GM12878 (cell line): Measurements from ENCODE around the gene EP300. TPM values are rescaled to one million over a fixed set of nuclear protein-coding genes. Genes with fewer than 3 reads are reported as not detected.
A peak's percentile ranks its signal among the peaks of the same experiment; 100 is the strongest.

Experiments used
- BHLHE40 ChIP-seq, 2 experiments: fragments of 450-650 bp in 1 of 2; IDR thresholded peaks; 2 replicates each; pipeline ENCODE4 v1.6.1; 2011 to 2017; ENCODE audit warnings: low read depth in 2 of 2, borderline replicate concordance in 1 of 2, improper control_type of control experiment in 1 of 2, low read length in 1 of 2, mild to moderate bottlenecking in 1 of 2
- CBX5 ChIP-seq: sonication (generic); IDR thresholded peaks from 2 replicates; pipeline ENCODE4 v1.6.1; 2016; ENCODE audit warnings: low read depth, moderate library complexity, mild to moderate bottlenecking, inconsistent platforms
- CEBPZ ChIP-seq: fragments of 150-350 bp; IDR thresholded peaks from 2 replicates; pipeline ENCODE4 v1.6.1; 2016; ENCODE audit warnings: low read depth, low read length
- CREB1 ChIP-seq: IDR thresholded peaks from 2 replicates; pipeline ENCODE4 v1.6.1; 2012; ENCODE audit warnings: low read depth, mild to moderate bottlenecking, inconsistent platforms
- CREM ChIP-seq: IDR thresholded peaks from 2 replicates; pipeline ENCODE4 v1.6.1; 2014; ENCODE audit warnings: antibody characterized with exemption, low read depth
- FOS ChIP-seq: IDR thresholded peaks from 3 replicates; pipeline ENCODE4 v1.6.1; 2011; ENCODE audit warnings: borderline replicate concordance; ENCODE audit not compliant: insufficient read length; ENCODE audit errors: extremely low read depth
- FOXM1 ChIP-seq: IDR thresholded peaks from 2 replicates; pipeline ENCODE4 v1.6.1; 2012; ENCODE audit warnings: low read depth, mild to moderate bottlenecking, inconsistent platforms, low read length, moderate library complexity
- HDAC2 ChIP-seq: fragments of 200-600 bp; sonication (generic); IDR thresholded peaks from 2 replicates; pipeline ENCODE4 v1.6.1; 2017
- HDAC6 ChIP-seq: fragments of 200-600 bp; sonication (generic); IDR thresholded peaks from one replicate; pipeline ENCODE4 v1.8.0; 2017; ENCODE audit warnings: antibody characterized with exemption; ENCODE audit not compliant: unreplicated experiment
- KAT2A ChIP-seq: conservative IDR thresholded peaks from 2 replicates; pipeline ENCODE4 v1.6.1; 2011; ENCODE audit warnings: low read depth, low read length; ENCODE audit not compliant: control insufficient read depth
- MEF2A ChIP-seq: IDR thresholded peaks from 2 replicates; pipeline ENCODE4 v1.6.1; 2011; ENCODE audit warnings: low read depth, mild to moderate bottlenecking, low read length, moderate library complexity; ENCODE audit not compliant: insufficient read depth
- MTA3 ChIP-seq: IDR thresholded peaks from 2 replicates; pipeline ENCODE4 v1.6.1; 2012; ENCODE audit warnings: low read length, inconsistent platforms, borderline replicate concordance
- MYB ChIP-seq: fragments of 150-350 bp; IDR thresholded peaks from 2 replicates; pipeline ENCODE4 v1.6.1; 2014; ENCODE audit warnings: mild to moderate bottlenecking, low read depth, low read length, borderline replicate concordance
- MYC ChIP-seq: IDR thresholded peaks from 2 replicates; pipeline ENCODE4 v1.6.1; 2011; ENCODE audit warnings: mild to moderate bottlenecking, low read length, moderate library complexity, inconsistent platforms; ENCODE audit not compliant: insufficient read depth, insufficient replicate concordance, insufficient read length, severe bottlenecking
- NFYA ChIP-seq: IDR thresholded peaks from 2 replicates; pipeline ENCODE4 v1.6.1; 2011; ENCODE audit warnings: low read depth, mild to moderate bottlenecking, low read length, improper control_type of control experiment, borderline replicate concordance
- NR2C1 ChIP-seq: fragments of 450-650 bp; IDR thresholded peaks from 2 replicates; pipeline ENCODE4 v1.6.1; 2017; ENCODE audit warnings: antibody characterized with exemption, mild to moderate bottlenecking, moderate library complexity
- POLR2AphosphoS2 ChIP-seq: IDR thresholded peaks from 2 replicates; pipeline ENCODE4 v1.6.1; 2011; ENCODE audit warnings: low read depth, mild to moderate bottlenecking, low read length, improper control_type of control experiment, moderate library complexity
- POLR2AphosphoS5 ChIP-seq: IDR thresholded peaks from 2 replicates; pipeline ENCODE4 v1.6.1; 2011; ENCODE audit warnings: mild to moderate bottlenecking, low read length, inconsistent platforms
- RB1 ChIP-seq: fragments of 450-650 bp; formaldehyde crosslinking; IDR thresholded peaks from 2 replicates; pipeline ENCODE4 v1.6.1; 2017; ENCODE audit warnings: mild to moderate bottlenecking, borderline replicate concordance
- SMC3 ChIP-seq: IDR thresholded peaks from 2 replicates; pipeline ENCODE4 v1.6.1; 2011; ENCODE audit warnings: low read length, improper control_type of control experiment, borderline replicate concordance
- STAT3 ChIP-seq: IDR thresholded peaks from 2 replicates; pipeline ENCODE4 v1.6.1; 2011; ENCODE audit warnings: low read depth, low read length, improper control_type of control experiment
- SUPT20H ChIP-seq: IDR thresholded peaks from 2 replicates; pipeline ENCODE4 v1.6.1; 2011; ENCODE audit warnings: low read depth, mild to moderate bottlenecking, low read length, moderate library complexity, borderline replicate concordance; ENCODE audit not compliant: control insufficient read depth
- TAF1 ChIP-seq: IDR thresholded peaks from 2 replicates; pipeline ENCODE4 v1.6.1; 2011; ENCODE audit warnings: mild to moderate bottlenecking, low read depth, low read length, borderline replicate concordance
- ZNF217 ChIP-seq: fragments of 450-650 bp; IDR thresholded peaks from 2 replicates; pipeline ENCODE4 v1.6.1; 2017; ENCODE audit warnings: antibody characterized with exemption, mild to moderate bottlenecking
- polyA plus RNA-seq, 11 experiments: library from polyadenylated mRNA; depleted of rRNA in 4 of 11; unstranded in 6 of 11; stranded (reverse) in 5 of 11; fragments of >200 nt; fragmentation: Nextera tagmentation in 4 of 11; fragmentation: Illumina TruSeq in 1 of 11; extraction: Ambion mirVana in 4 of 11; extraction: Trizol in 1 of 11; gene quantifications; 1 replicate in 1 of 11; 2 replicates in 10 of 11; pipeline versions ENCODE4 v1.2.1 to v1.2.3, GENCODE V29; 2011 to 2016; ENCODE audit warnings: inconsistent platforms in 2 of 11, missing spikeins in 2 of 11, low read depth in 1 of 11
- total RNA-seq, 4 experiments: library from RNA; depleted of rRNA in 3 of 4; stranded (reverse); fragments of >200 nt in 3 of 4; fragmentation: Illumina TruSeq in 1 of 4; extraction: Trizol in 1 of 4; gene quantifications; 2 replicates each; pipeline versions ENCODE4 v1.2.1 to v1.2.3, GENCODE V29; 2013 to 2021
- TF ChIP-seq, protein P1 (sequence below): IDR thresholded peaks from 2 replicates; pipeline ENCODE4 v1.6.1; 2012; ENCODE audit warnings: low read depth, low read length, improper control_type of control experiment
- TF ChIP-seq, protein P2 (sequence below): IDR thresholded peaks from 2 replicates; pipeline ENCODE4 v1.6.1; 2011; ENCODE audit warnings: borderline replicate concordance, low read depth, mild to moderate bottlenecking, moderate library complexity, low read length; ENCODE audit not compliant: insufficient read depth, poor library complexity, severe bottlenecking

Gene EP300
- total and polyA plus RNA-seq, 10 of the 15 experiments (the other 5 are each of a cell fraction or from before 2014, with no cell fraction given): 5.5 to 48.5 (median 23.6) TPM

- TF ChIP-seq CEBPZ (no peak), HDAC2 (no peak), SMC3 (no peak), NR2C1 (no peak), POLR2AphosphoS5 (peak; percentile 89), CREB1 (peak; percentile 85), CREM (peak; percentile 47; the same call in 1 of the 2 replicates), ZNF217 (no peak), FOXM1 (no peak), MYC (no peak), NFYA (no peak), POLR2AphosphoS2 (peak; percentile 73), BHLHE40 (IDR thresholded peaks at IDR 0.05; ENCODE audit: borderline replicate concordance in 1 of 2, low read depth in 2 of 2, low read length in 1 of 2) (peak; percentile 75 to 86), MYB (no peak), STAT3 (no peak), SUPT20H (no peak), RB1 (peak; percentile 70; the same call in 1 of the 2 replicates), HDAC6 (no peak), CBX5 (no peak), KAT2A (no peak), MEF2A (no peak), TAF1 (peak; percentile 92), FOS (no peak), MTA3 (no peak)
- TF ChIP-seq, protein P1, sequence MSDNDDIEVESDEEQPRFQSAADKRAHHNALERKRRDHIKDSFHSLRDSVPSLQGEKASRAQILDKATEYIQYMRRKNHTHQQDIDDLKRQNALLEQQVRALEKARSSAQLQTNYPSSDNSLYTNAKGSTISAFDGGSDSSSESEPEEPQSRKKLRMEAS: 0 out of 2 replicates have a peak, but pooled peaks have one; percentile 15
- TF ChIP-seq, protein P2, sequence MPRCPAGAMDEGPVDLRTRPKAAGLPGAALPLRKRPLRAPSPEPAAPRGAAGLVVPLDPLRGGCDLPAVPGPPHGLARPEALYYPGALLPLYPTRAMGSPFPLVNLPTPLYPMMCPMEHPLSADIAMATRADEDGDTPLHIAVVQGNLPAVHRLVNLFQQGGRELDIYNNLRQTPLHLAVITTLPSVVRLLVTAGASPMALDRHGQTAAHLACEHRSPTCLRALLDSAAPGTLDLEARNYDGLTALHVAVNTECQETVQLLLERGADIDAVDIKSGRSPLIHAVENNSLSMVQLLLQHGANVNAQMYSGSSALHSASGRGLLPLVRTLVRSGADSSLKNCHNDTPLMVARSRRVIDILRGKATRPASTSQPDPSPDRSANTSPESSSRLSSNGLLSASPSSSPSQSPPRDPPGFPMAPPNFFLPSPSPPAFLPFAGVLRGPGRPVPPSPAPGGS: no peak
These were observed 1.0 kb upstream of the EP300 start (continued) for GRCh38 chr22:41091132-41092022.
